Prostate gland (tissue), 2 donors: ENCODE measurements around the gene CRY1. TPM values are rescaled to one million over a fixed set of nuclear protein-coding genes. Genes with fewer than 3 reads are reported as not detected.

Experiments
- DNase-seq: peaks from one replicate; pipeline ENCODE4 v3.0.0-alpha.2; 2019; ENCODE audit warnings: low spot score
- H3K27ac ChIP-seq, 2 donors: fragments of 200-600 bp; sonication (generic); 2 replicates each; pipeline ENCODE4 v1.5.1; 2017 to 2019
- H3K27me3 ChIP-seq: fragments of 200-600 bp; sonication (generic); replicated peaks from 2 replicates; pipeline ENCODE4 v1.5.1; 2019; ENCODE audit not compliant: insufficient read depth
- H3K36me3 ChIP-seq, 2 donors: fragments of 200-600 bp; sonication (generic); 1 replicate in 1 of 2; 2 replicates in 1 of 2; pipeline versions ENCODE4 v1.5.1 to v1.8.1; 2017 to 2019
- H3K4me1 ChIP-seq: fragments of 200-600 bp; sonication (generic); replicated peaks from 2 replicates; pipeline ENCODE4 v1.5.1; 2019
- H3K4me3 ChIP-seq, 2 donors: fragments of 200-600 bp; sonication (generic); 2 replicates each; pipeline ENCODE4 v1.5.1; 2017 to 2019
- H3K9me3 ChIP-seq: fragments of 200-600 bp; sonication (generic); 2 replicates; pipeline ENCODE4 v1.5.1; 2017
- CTCF ChIP-seq, 4 experiments: fragments of 200-600 bp in 2 of 4; fragments of 450-650 bp in 2 of 4; sonication (generic) in 2 of 4; IDR thresholded peaks; 1 replicate in 3 of 4; 2 replicates in 1 of 4; pipeline ENCODE4 v1.5.1; 2016 to 2019; ENCODE audit warnings: antibody characterized with exemption in 4 of 4, mild to moderate bottlenecking in 2 of 4, moderate library complexity in 2 of 4
- POLR2A ChIP-seq: fragments of 450-650 bp; IDR thresholded peaks from one replicate; pipeline ENCODE4 v1.6.1; 2016; ENCODE audit warnings: antibody characterized with exemption, mild to moderate bottlenecking
- POLR2AphosphoS5 ChIP-seq: sonication (generic); formaldehyde crosslinking; IDR thresholded peaks from one replicate; pipeline ENCODE4 v1.6.1; 2017; ENCODE audit warnings: antibody characterized with exemption
- WGBS: methylation state at CpG from one replicate; pipeline ENCODE4 v1.1.5; 2018; 5-methylcytosine and 5-hydroxymethylcytosine counted together
- intact Hi-C: fragments of 100-400 bp; cut with DNase I; formaldehyde crosslinking; loops from one replicate; pipeline ENCODE4 v1.14.2; 2022
- total RNA-seq, 2 donors: library from RNA; depleted of rRNA; stranded (reverse); fragments of >200 nt; gene quantifications; one replicate each; pipeline ENCODE4 v1.1.0, GENCODE V29; 2016

The CRY1 gene
- total RNA-seq, 2 donors from 2014 or later, result 15.7 to 35.2 TPM

- TF ChIP-seq POLR2AphosphoS5, result no peak
- TF ChIP-seq CTCF (IDR thresholded peaks at IDR 0.05), result no peak
- no peak for TF ChIP-seq POLR2A
- no peaks in the 10 kb centered on the region for H3K27me3 ChIP-seq
- H3K27ac ChIP-seq, result no peak overlapping the region
- H3K4me3 ChIP-seq, result no peak overlapping the region
- DNase-seq, result no peak
- intact Hi-C loops, result no loop called here
- H3K36me3 ChIP-seq, result no peaks in the 10 kb centered on the region
- WGBS, result 95% methylated on average over 2 of the region's 2 CpGs
- H3K4me1 ChIP-seq, result no peaks in the 10 kb centered on the region
- H3K9me3 ChIP-seq, result no peaks in the 10 kb centered on the region
These were observed 39.6 kb downstream of the CRY1 start for GRCh38 chr12:107053709-107054108.

DNA sequence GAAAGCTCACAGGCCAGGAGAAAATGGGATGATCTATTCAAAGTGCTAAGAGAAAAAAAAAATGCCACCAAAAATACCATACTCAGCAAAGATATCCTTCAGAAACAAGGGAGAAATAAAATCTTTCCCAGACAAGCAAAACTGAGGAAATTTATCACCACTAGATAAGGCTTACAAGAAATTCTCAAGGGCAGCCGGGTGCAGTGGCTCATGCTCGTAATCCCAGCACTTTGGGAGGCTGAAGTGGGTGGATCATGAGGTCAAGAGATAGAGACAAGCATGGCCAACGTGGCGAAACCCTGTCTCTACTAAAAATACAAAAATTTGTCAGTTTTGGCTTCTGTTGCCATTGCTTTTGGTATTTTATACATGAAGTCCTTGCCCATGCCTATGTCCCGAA is 48.2 kb downstream of the CRY1 start:
- Histone ChIP-seq H3K4me1 (no peaks in the 10 kb centered on the region), H3K4me3 (no peak overlapping the region), H3K27ac (no peak overlapping the region), H3K27me3 (no peaks in the 10 kb centered on the region), H3K36me3 (no peaks in the 10 kb centered on the region), H3K9me3 (no peaks in the 10 kb centered on the region)
- TF ChIP-seq CTCF (IDR thresholded peaks at IDR 0.05), result no peak
- no peak for TF ChIP-seq POLR2AphosphoS5
- TF ChIP-seq POLR2A, result no peak
- 93% methylated on average over 5 of the region's 5 CpGs for WGBS
- no peak for DNase-seq
- intact Hi-C loops, result no loop called here

DNA sequence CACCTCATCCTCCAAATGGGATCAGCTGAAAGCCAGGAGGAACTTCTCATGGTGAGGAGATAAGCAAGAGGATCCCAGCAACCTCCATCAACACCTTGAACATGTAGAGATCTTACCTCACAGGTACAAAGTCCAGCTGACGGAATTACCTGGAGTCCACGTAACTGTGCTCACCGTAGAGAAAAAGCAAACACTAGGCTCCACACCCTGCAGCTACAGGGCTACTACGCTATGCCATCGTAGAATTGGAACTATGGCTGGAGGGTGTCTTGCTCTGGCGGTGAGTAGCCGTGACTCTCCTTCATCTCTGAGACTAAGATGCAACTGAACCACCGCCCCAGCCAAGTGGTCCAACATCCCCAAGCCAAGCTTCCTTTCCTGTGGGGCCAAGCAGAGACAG is 50.5 kb downstream of the CRY1 start:
- TF ChIP-seq POLR2AphosphoS5, result no peak
- TF ChIP-seq CTCF (IDR thresholded peaks at IDR 0.05), result no peak
- TF ChIP-seq POLR2A, result no peak
- 85% methylated on average over 8 of the region's 8 CpGs for WGBS

GRCh38 chr12:107035733-107036132 is 57.6 kb downstream of the CRY1 start:
- Histone ChIP-seq H3K36me3 (no peaks in the 10 kb centered on the region), H3K9me3 (no peaks in the 10 kb centered on the region), H3K4me1 (no peaks in the 10 kb centered on the region), H3K27me3 (no peaks in the 10 kb centered on the region), H3K27ac (no peak overlapping the region), H3K4me3 (no peak overlapping the region)
- DNase-seq, result no peak
- TF ChIP-seq CTCF (IDR thresholded peaks at IDR 0.05), result no peak
- no peak for TF ChIP-seq POLR2AphosphoS5
- no peak for TF ChIP-seq POLR2A
- WGBS, result 98% methylated on average over 2 of the region's 2 CpGs
- intact Hi-C loops, result no loop called here

More for the DNA sequence above, 50.5 kb downstream of the CRY1 start:
- DNase-seq, result no peak
- Histone ChIP-seq H3K4me3 (no peak overlapping the region), H3K27me3 (no peaks in the 10 kb centered on the region), H3K27ac (no peak overlapping the region), H3K36me3 (no peaks in the 10 kb centered on the region), H3K4me1 (no peaks in the 10 kb centered on the region), H3K9me3 (no peaks in the 10 kb centered on the region)
- intact Hi-C loops, result no loop called here

- Histone ChIP-seq H3K9me3 (no peaks in the 10 kb centered on the region), H3K27me3 (no peaks in the 10 kb centered on the region), H3K4me3 (no peak overlapping the region), H3K27ac (no peak overlapping the region), H3K36me3 (no peaks in the 10 kb centered on the region), H3K4me1 (no peaks in the 10 kb centered on the region)
- 87% methylated on average over 9 of the region's 9 CpGs for WGBS
- no peak for DNase-seq
- intact Hi-C loops, result no loop called here
- TF ChIP-seq POLR2AphosphoS5, result no peak
- TF ChIP-seq CTCF (IDR thresholded peaks at IDR 0.05), result no peak
- no peak for TF ChIP-seq POLR2A
These were observed 59.3 kb downstream of the CRY1 start for GRCh38 chr12:107033758-107034739.
